Lung microvascular endothelial cell (primary cell): ENCODE data around the gene ETDA. TPM values are rescaled to one million over a fixed set of nuclear protein-coding genes. Genes with fewer than 3 reads are reported as not detected.
"Not testable (repeated sequence)": the region's sequence is repeated elsewhere in the genome, so short reads cannot be mapped to it uniquely, and the experiment has no call there.

ENCODE experiments used
- DNase-seq, 2 donors: peaks; one replicate each; pipeline versions ENCODE4 v3.0.0 to v3.0.0-alpha.2; 2010; ENCODE audit warnings: low read depth in 2 of 2
- total RNA-seq: library from RNA; depleted of rRNA; stranded (reverse); fragments of >200 nt; gene quantifications from 2 replicates; pipeline ENCODE4 v1.2.1, GENCODE V29; 2014

ETDA gene
- not detected in 2 replicates for total RNA-seq

DNA sequence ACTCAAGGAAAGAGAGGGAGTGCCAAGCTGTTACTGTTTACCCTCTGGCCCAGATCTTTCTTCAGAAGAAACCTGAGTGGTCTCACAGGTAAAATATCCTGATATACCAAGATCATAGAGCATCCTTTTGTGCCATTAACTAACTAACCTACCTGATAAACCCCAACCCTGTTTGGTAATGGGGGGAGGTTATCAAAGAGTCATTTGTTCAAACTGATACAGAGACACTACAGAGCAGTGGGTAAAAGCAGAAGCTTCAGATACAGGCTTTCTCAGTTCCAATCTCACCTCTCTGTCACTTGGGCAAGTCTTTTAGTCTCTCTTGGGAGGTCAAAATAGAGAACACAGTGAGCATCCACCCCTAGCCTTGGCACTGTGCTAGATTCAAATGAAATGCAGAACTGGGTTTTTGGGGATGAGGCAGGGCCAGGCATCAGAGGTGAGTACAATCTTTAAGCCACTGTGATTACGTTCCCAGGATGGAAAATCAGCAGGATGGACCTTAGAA is at the start of gene ETDA:
ETDA (plus strand) TSS at position 51 of the 508 bp plus-strand sequence. CDS start 1,216 bp downstream, outside the sequence.
- DNase-seq = not testable (repeated sequence)

GRCh38 chrX:135206427-135206826 is 45.4 kb upstream of the ETDA start:
- DNase-seq = not testable (repeated sequence)

- DNase-seq = no peak
Observed at GRCh38 chrX:135213200-135213844, 38.5 kb upstream of the ETDA start.

GRCh38 chrX:135245989-135246388 is 5.9 kb upstream of the ETDA start:
- DNase-seq = not testable (repeated sequence)

DNA sequence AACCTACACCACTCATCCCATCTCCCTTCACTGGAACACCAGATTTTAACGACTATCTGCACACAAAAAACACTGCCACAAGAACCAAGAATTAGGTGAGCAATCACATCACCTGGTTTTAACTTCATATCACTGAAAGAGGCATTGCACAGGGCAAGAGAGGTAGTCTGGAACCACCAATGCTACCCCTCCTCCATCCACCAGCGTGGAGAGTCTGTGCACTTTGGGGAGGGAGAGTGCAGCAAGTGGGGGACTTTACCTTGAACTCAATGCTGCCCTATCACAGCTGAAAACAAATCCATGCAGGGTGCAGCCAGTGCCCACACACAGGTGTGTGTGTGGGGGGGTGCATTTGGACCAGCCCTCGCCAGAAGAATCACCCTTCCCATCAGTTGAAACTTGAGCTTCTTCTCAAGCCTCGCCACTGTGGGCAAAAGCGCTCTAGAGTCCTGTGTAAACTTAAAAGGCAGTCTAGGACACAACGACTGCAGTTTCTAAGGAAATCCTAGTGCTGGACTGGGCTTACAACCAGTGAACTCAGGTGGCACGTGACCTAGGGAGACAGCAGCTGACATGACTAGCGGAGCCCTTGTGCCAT is 4.3 kb downstream of the ETDA start:
- DNase-seq = not testable (repeated sequence)

GRCh38 chrX:135256923-135257322 is 5.1 kb downstream of the ETDA start:
- no peak for DNase-seq

GRCh38 chrX:135257469-135257868 is 5.6 kb downstream of the ETDA start:
- DNase-seq = no peak

DNA sequence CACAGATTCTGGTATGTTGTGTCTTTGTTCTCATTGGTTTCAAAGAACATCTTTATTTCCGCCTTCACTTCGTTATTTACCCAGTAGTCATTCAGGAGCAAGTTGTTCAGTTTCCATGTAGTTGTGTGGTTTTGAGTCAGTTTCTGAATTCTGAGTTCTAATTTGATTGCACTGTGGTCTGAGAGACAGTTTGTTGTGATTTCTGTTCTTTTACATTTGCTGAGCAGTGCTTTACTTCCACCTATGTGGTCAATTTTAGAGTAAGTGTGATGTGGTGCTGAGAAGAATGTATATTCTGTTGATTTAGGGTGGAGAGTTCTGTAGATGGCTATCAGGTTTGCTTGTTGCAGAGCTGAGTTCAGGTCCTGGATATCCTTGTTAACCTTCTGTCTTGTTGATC is 9.1 kb downstream of the ETDA start:
- not testable (repeated sequence) for DNase-seq

DNA sequence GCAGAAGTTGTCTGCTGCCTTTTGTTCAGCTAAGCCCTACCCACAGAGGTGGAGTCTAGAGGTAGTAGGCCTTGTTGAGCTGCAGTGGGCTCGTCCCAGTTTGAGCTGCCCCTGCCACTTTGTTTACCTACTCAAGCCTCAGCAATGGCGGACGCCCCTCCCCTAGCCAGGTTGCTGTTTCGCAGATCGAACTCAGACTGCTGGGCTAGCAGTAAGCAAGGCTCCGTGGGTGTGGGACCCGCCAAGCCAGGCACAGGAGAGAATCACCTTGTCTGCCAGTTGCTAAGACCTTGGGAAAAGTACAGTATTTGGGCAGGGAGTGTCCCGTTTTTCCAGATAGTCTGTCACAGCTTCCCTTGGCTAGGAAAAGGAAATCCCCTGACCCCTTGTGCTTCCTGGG is 11.5 kb downstream of the ETDA start:
- not testable (repeated sequence) for DNase-seq

DNA sequence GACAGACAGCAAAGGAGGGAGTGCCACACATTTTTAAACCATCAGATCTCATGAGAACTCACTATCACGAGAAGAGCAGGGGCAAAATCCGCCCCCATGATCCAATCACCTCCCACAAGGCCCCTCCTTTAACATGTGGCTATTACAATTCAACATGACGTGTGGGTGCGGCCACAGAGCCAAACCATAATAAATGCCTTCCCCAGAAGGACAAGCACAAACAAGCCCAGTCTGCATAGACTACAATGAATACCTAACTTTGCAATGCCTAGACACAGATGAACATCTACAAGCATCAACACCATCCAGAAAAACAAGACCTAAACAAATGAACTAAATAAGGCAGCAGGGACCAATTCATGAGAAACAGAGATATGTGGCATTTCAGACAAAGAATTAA is 12.3 kb downstream of the ETDA start:
- no peak for DNase-seq

DNA sequence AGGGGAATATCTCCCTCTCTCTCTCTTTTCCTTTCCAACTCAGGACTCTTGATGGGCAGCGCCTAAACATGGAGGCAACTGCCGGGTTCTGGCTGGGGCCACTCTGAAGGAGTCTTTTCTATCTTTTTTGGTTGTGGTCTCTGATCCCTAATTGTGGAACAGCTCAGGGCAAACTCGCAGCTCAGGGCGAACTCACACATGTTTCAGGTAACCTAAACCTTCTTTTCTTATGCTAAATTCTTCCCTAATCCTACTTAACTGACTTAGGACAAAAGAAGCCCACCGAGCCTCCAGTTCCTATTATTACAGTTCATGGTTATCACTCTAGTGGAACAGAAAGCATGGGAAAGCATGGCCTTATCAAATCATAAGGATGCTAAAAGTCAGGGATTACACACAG is 21.3 kb downstream of the ETDA start:
- DNase-seq = no peak

GRCh38 chrX:135275973-135276372 is 24.1 kb downstream of the ETDA start:
- DNase-seq = no peak

GRCh38 chrX:135287266-135287823 is 35.5 kb downstream of the ETDA start:
- no peak for DNase-seq

GRCh38 chrX:135295238-135295943 is 43.5 kb downstream of the ETDA start:
- DNase-seq = peak; percentile 11 to 29

- no peak for DNase-seq
Observed at GRCh38 chrX:135295944-135296305, 44.1 kb downstream of the ETDA start.

- no peak for DNase-seq
Observed at GRCh38 chrX:135302269-135302873, 50.5 kb downstream of the ETDA start.

Other genes starting within 250 kb of the ETDA start
- 3.5 and 4.2 TPM in 2 replicates for gene RTL8B, start 229.5 kb upstream of the ETDA start, total RNA-seq
- gene RTL8C, start 219.7 kb upstream of the ETDA start, total RNA-seq = 13.5 and 18.5 TPM in 2 replicates
- gene RTL8A, start 199.9 kb upstream of the ETDA start, total RNA-seq = 2.8 TPM in 2 replicates
- gene SMIM10L2B, start 153.3 kb upstream of the ETDA start, total RNA-seq = under 0.01 TPM in 2 replicates
- gene ETDB, start 131.5 kb upstream of the ETDA start, total RNA-seq = not detected in 2 replicates
- not detected in 2 replicates for gene CT55, start 80.7 kb upstream of the ETDA start, total RNA-seq
- not detected in 2 replicates for gene ETDC, start 57.4 kb downstream of the ETDA start, total RNA-seq
- 6.5 and 7.3 TPM in 2 replicates for gene ZNF75D, start 92.0 kb downstream of the ETDA start, total RNA-seq
- gene ZNF449, start 92.7 kb downstream of the ETDA start, total RNA-seq = 5.9 and 10.3 TPM in 2 replicates
- gene SMIM10L2A, start 169.9 kb downstream of the ETDA start, total RNA-seq = 0.40 and 0.65 TPM in 2 replicates